Measurements from ENCODE around the gene SV2A.

- no peak for TF ChIP-seq CTBP1 (IDR thresholded peaks at IDR 0.05; ENCODE audit: borderline replicate concordance)
- TF ChIP-seq ELF4 (IDR thresholded peaks at IDR 0.05) = no peak
- TF ChIP-seq SP1 (IDR thresholded peaks at IDR 0.05) = no peak
- TF ChIP-seq PKNOX1 (IDR thresholded peaks at IDR 0.05) = no peak
- TF ChIP-seq BHLHE40 (IDR thresholded peaks at IDR 0.05; ENCODE audit: borderline replicate concordance) = no peak
- no peak for TF ChIP-seq FOXM1 (IDR thresholded peaks at IDR 0.05; ENCODE audit: borderline replicate concordance)
- TF ChIP-seq LEF1 (IDR thresholded peaks at IDR 0.05; ENCODE audit: borderline replicate concordance) = no peak
- TF ChIP-seq NFRKB (IDR thresholded peaks at IDR 0.05) = no peak
- no peak for TF ChIP-seq TARDBP (IDR thresholded peaks at IDR 0.05)
- no peak for TF ChIP-seq FOXK2 (IDR thresholded peaks at IDR 0.05)
- no peak for TF ChIP-seq ARNT (IDR thresholded peaks at IDR 0.05)
- TF ChIP-seq SUZ12 (IDR thresholded peaks at IDR 0.05) = no peak
These were observed 769 bp downstream of the SV2A start for GRCh38 chr1:149916898-149917252.
